GM12878 (cell line): ENCODE data around the gene CLVS2. TPM values are rescaled to one million over a fixed set of nuclear protein-coding genes. Genes with fewer than 3 reads are reported as not detected.

Experiments
- ATAC-seq: fragments of 200-7000 bp; cut with Tn5 transposase; 3 replicates; pipeline ENCODE4 v1.9.1; 2020; ENCODE audit warnings: mild to moderate bottlenecking, moderate library complexity
- BruUV-seq: library from RNA; stranded (reverse); fragments of 400-500 nt; replicated peaks from 2 replicates; lab custom pipeline; 2021; lab: Mats Ljungman, UMichigan
- CTCF ChIA-PET: fragments of 300-600 bp; sonication (Branson Sonifier 250); formaldehyde crosslinking; extraction: SDS; loops from one replicate; lab custom pipeline; 2021; ENCODE audit warnings: inconsistent platforms; lab: Yijun Ruan, JAX
- POLR2A ChIA-PET: fragments of 350-600 bp; formaldehyde crosslinking; extraction: SDS; loops from one replicate; lab custom pipeline; 2021; ENCODE audit warnings: inconsistent platforms; lab: Charles Lee
- RAD21 ChIA-PET: fragments of 300-600 bp; sonication (Branson Sonifier 250); formaldehyde crosslinking; loops from one replicate; lab custom pipeline; 2023; ENCODE audit warnings: antibody characterized with exemption; ENCODE audit not compliant: unreplicated experiment; lab: Charles Lee
- SMC1A ChIA-PET: fragments of 300-600 bp; sonication (Branson Sonifier 250); formaldehyde crosslinking; loops from one replicate; lab custom pipeline; 2023; ENCODE audit not compliant: unreplicated experiment, uncharacterized antibody; lab: Charles Lee
- DNase-seq: peaks from one replicate; pipeline ENCODE4 v3.0.0-alpha.2; 2011; ENCODE audit warnings: low read depth, low spot score
- FAIRE-seq: peaks from 3 replicates; lab custom pipeline; 2011; peaks lifted over from hg19 to GRCh38; lab: Jason Lieb, UNC
- H2AFZ ChIP-seq: 2 replicates; pipeline ENCODE4 v1.6.0; 2011; ENCODE audit warnings: low read depth, low read length, control low read depth; ENCODE audit not compliant: control insufficient read depth
- H3K27ac ChIP-seq: 2 replicates; pipeline ENCODE4 v1.5.1; 2011; ENCODE audit warnings: control low read depth; ENCODE audit not compliant: control insufficient read depth, insufficient read depth
- H3K27me3 ChIP-seq, 2 experiments: replicated peaks in 1 of 2; 2 replicates each; pipeline versions ENCODE4 v1.6.0 to v1.6.1; 2011; ENCODE audit warnings: low read length in 1 of 2; ENCODE audit not compliant: control insufficient read depth in 2 of 2, insufficient read depth in 2 of 2
- H3K36me3 ChIP-seq, 2 experiments: 2 replicates each; pipeline ENCODE4 v1.5.1; 2011; ENCODE audit warnings: low read length in 1 of 2; ENCODE audit not compliant: control insufficient read depth in 2 of 2, insufficient read depth in 2 of 2
- H3K4me1 ChIP-seq: 2 replicates; pipeline ENCODE4 v1.6.1; 2011; ENCODE audit warnings: mild to moderate bottlenecking, low read length, moderate library complexity, mixed read lengths; ENCODE audit not compliant: control insufficient read depth, insufficient read depth
- H3K4me2 ChIP-seq: 2 replicates; pipeline ENCODE4 v1.6.0; 2011; ENCODE audit warnings: control low read depth; ENCODE audit not compliant: control insufficient read depth, insufficient read depth
- H3K4me3 ChIP-seq: fragments of 200-600 bp; sonication (generic); 2 replicates; pipeline ENCODE4 v1.5.1; 2016
- H3K79me2 ChIP-seq: 2 replicates; pipeline ENCODE4 v1.6.0; 2011; ENCODE audit warnings: low read length; ENCODE audit not compliant: control insufficient read depth, insufficient read depth
- H3K9ac ChIP-seq: 2 replicates; pipeline ENCODE4 v1.8.0; 2011; ENCODE audit warnings: low read length, control low read depth, mixed read lengths; ENCODE audit not compliant: control insufficient read depth, insufficient read depth
- H3K9me3 ChIP-seq: replicated peaks from 3 replicates; pipeline ENCODE4 v1.5.1; 2011; ENCODE audit warnings: mild to moderate bottlenecking, low read length; ENCODE audit not compliant: control insufficient read depth, insufficient read depth
- H4K20me1 ChIP-seq: 2 replicates; pipeline ENCODE4 v1.6.0; 2011; ENCODE audit not compliant: control insufficient read depth, insufficient read depth
- ATF7 ChIP-seq: fragments of 450-650 bp; IDR thresholded peaks from 2 replicates; pipeline ENCODE4 v1.6.1; 2016; ENCODE audit warnings: low read depth, mild to moderate bottlenecking
- BMI1 ChIP-seq: fragments of 450-650 bp; IDR thresholded peaks from 2 replicates; pipeline ENCODE4 v1.6.1; 2016; ENCODE audit warnings: mild to moderate bottlenecking, moderate library complexity, borderline replicate concordance
- SPI1 ChIP-seq: IDR thresholded peaks from 2 replicates; pipeline ENCODE4 v1.6.1; 2011; ENCODE audit warnings: low read depth, mild to moderate bottlenecking, low read length, moderate library complexity, borderline replicate concordance; ENCODE audit not compliant: insufficient read depth
- SRF ChIP-seq, 2 experiments: IDR thresholded peaks; 2 replicates each; pipeline ENCODE4 v1.6.1; 2011; ENCODE audit warnings: low read depth in 2 of 2, low read length in 2 of 2, mild to moderate bottlenecking in 1 of 2, moderate library complexity in 1 of 2
- ZNF274 ChIP-seq: IDR thresholded peaks from one replicate; pipeline ENCODE4 v1.8.0; 2011; ENCODE audit not compliant: insufficient read length, insufficient read depth
- ZNF384 ChIP-seq: IDR thresholded peaks from 2 replicates; pipeline ENCODE4 v1.6.1; 2012; ENCODE audit warnings: low read depth, mild to moderate bottlenecking, low read length, improper control_type of control experiment, borderline replicate concordance
- ZNF622 ChIP-seq: fragments of 450-650 bp; IDR thresholded peaks from 2 replicates; pipeline ENCODE4 v1.6.1; 2017; ENCODE audit warnings: mild to moderate bottlenecking, inconsistent platforms
- WGBS: methylation state at CpG from one replicate; pipeline ENCODE4 v1.1.6; 2016; ENCODE audit warnings: low lambda C conversion rate; ENCODE audit not compliant: insufficient replicate concordance, insufficient coverage; ENCODE audit errors: missing lambda C conversion rate; 5-methylcytosine and 5-hydroxymethylcytosine counted together
- in situ Hi-C: fragments of 300-500 bp; cut with MboI; formaldehyde crosslinking; loops from 9 replicates; pipeline ENCODE4 v1.14.3; 2018; ENCODE audit warnings: mixed read lengths
- intact Hi-C: fragments of 100-400 bp; cut with micrococcal nuclease; formaldehyde crosslinking; loops from one replicate; pipeline ENCODE4 v1.14.2; 2022; ENCODE audit not compliant: unreplicated experiment
- polyA plus RNA-seq, 11 experiments: library from polyadenylated mRNA; depleted of rRNA in 4 of 11; unstranded in 6 of 11; stranded (reverse) in 5 of 11; fragments of >200 nt; fragmentation: Nextera tagmentation in 4 of 11; fragmentation: Illumina TruSeq in 1 of 11; extraction: Ambion mirVana in 4 of 11; extraction: Trizol in 1 of 11; gene quantifications; 1 replicate in 1 of 11; 2 replicates in 10 of 11; pipeline versions ENCODE4 v1.2.1 to v1.2.3, GENCODE V29; 2011 to 2016; ENCODE audit warnings: inconsistent platforms in 2 of 11, missing spikeins in 2 of 11, low read depth in 1 of 11
- total RNA-seq, 4 experiments: library from RNA; depleted of rRNA in 3 of 4; stranded (reverse); fragments of >200 nt in 3 of 4; fragmentation: Illumina TruSeq in 1 of 4; extraction: Trizol in 1 of 4; gene quantifications; 2 replicates each; pipeline versions ENCODE4 v1.2.1 to v1.2.3, GENCODE V29; 2013 to 2021
- TF ChIP-seq, protein P1 (sequence below): IDR thresholded peaks from 2 replicates; pipeline ENCODE4 v1.6.1; 2011; ENCODE audit warnings: borderline replicate concordance, low read depth, mild to moderate bottlenecking, moderate library complexity, low read length; ENCODE audit not compliant: insufficient read depth, poor library complexity, severe bottlenecking
- TF ChIP-seq, protein P2 (sequence below): fragments of 450-650 bp; IDR thresholded peaks from 2 replicates; pipeline ENCODE4 v1.6.1; 2017; ENCODE audit warnings: low read depth, mild to moderate bottlenecking, moderate library complexity

Gene CLVS2
- total and polyA plus RNA-seq, 10 of the 15 experiments (the other 5 are each of a cell fraction or from before 2014, with no cell fraction given), result not detected

DNA sequence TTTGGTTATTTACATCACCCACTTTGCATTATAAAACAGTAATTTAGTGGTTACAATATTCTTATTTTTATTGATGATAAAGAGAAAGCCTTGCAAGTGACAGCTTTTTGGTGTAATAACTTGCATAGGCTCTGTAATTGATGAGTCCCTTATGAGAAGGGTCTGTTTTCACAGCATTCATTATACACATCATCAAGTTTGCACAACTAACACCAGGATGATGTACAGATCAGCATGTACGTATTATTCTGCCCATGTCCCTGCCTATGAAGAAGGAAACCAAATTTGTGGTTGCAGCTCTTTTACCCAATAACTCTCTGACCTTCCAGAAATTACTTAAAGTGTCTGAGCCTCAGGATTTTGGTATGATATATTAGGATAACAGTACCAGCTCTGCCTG lies 59.2 kb downstream of the CLVS2 start (continued):
- TF ChIP-seq, protein P1, sequence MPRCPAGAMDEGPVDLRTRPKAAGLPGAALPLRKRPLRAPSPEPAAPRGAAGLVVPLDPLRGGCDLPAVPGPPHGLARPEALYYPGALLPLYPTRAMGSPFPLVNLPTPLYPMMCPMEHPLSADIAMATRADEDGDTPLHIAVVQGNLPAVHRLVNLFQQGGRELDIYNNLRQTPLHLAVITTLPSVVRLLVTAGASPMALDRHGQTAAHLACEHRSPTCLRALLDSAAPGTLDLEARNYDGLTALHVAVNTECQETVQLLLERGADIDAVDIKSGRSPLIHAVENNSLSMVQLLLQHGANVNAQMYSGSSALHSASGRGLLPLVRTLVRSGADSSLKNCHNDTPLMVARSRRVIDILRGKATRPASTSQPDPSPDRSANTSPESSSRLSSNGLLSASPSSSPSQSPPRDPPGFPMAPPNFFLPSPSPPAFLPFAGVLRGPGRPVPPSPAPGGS, result no peak
- TF ChIP-seq, all 136 proteins: peak for 0

DNA sequence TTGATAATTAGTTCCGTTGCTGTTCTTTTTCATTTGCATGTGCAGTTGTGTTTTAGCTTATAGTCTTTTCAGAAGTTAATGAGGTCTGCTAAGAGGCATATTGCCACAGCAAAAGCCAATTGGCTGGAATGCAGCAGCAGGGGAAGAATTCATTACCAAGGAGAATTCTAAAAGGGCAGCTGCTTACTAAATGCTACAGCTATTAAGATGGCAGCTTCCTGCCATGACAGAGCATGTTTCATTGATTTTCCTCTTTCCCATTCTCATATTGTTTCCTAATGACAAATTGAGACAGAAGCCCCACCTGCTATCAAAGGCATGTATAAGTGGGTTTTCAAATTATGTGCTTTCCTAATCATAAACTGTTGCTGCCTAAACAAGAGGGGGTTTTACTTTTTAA lies 66.6 kb downstream of the CLVS2 start:
- no peaks in the 10 kb centered on the region for H3K27me3 ChIP-seq
- no peak overlapping the region for H3K4me2 ChIP-seq
- CTCF ChIA-PET, result interaction anchor here (2.0 kb wide), 1 partner anchor 193 kb away, joined by 5 read pairs; no protein-coding TSS in a partner anchor
- no peaks in the 10 kb centered on the region for H4K20me1 ChIP-seq
- H3K9me3 ChIP-seq, result no peaks in the 10 kb centered on the region
- H3K9ac ChIP-seq, result no peak overlapping the region
- no peak for DNase-seq
- no peaks in the 10 kb centered on the region for H3K4me1 ChIP-seq
- no peak for ATAC-seq
- no peaks in the 10 kb centered on the region for H3K36me3 ChIP-seq
- FAIRE-seq, result no peak
- in situ Hi-C loops (no loop called here), intact Hi-C loops (no loop called here)
- no TSS peak for BruUV-seq
- RAD21 ChIA-PET, result no interaction called here
- H3K27ac ChIP-seq, result no peak overlapping the region
- H3K79me2 ChIP-seq, result no peaks in the 10 kb centered on the region
- POLR2A ChIA-PET, result no interaction called here
- no peak overlapping the region for H2AFZ ChIP-seq
- H3K4me3 ChIP-seq, result no peak overlapping the region
- WGBS, result 0% methylated on average over 1 of the region's 1 CpG
- TF ChIP-seq ZNF384 (no peak), ATF7 (no peak), SPI1 (no peak), ZNF622 (no peak), ZNF274 (no peak), SRF (IDR thresholded peaks at IDR 0.05; ENCODE audit: low read depth in 2 of 2, low read length in 2 of 2) (no peak), BMI1 (no peak)
- TF ChIP-seq, protein P2, sequence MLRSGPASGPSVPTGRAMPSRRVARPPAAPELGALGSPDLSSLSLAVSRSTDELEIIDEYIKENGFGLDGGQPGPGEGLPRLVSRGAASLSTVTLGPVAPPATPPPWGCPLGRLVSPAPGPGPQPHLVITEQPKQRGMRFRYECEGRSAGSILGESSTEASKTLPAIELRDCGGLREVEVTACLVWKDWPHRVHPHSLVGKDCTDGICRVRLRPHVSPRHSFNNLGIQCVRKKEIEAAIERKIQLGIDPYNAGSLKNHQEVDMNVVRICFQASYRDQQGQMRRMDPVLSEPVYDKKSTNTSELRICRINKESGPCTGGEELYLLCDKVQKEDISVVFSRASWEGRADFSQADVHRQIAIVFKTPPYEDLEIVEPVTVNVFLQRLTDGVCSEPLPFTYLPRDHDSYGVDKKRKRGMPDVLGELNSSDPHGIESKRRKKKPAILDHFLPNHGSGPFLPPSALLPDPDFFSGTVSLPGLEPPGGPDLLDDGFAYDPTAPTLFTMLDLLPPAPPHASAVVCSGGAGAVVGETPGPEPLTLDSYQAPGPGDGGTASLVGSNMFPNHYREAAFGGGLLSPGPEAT, result no peak
- TF ChIP-seq, all 136 proteins: peak for 0
- SMC1A ChIA-PET, result no interaction called here
